Measurements from ENCODE around the gene ADCY10. TPM values are rescaled to one million over a fixed set of nuclear protein-coding genes. Genes with fewer than 3 reads are reported as not detected.
A peak's percentile ranks its signal among the peaks of the same experiment; 100 is the strongest.

Gene ADCY10
- total and polyA plus RNA-seq, 2 of the 4 experiments (the other 2 are of a cell fraction), result under 0.01 to 0.03 TPM

- H3K36me3 ChIP-seq (ENCODE audit: control insufficient read depth, insufficient read depth, low read length), result peaks cover 11% of the 10 kb centered on the region
- POLR2A ChIA-PET (ENCODE audit: unreplicated experiment), result no interaction called here
- BruUV-seq (replicated peaks), result no TSS peak
These were observed 136.7 kb downstream of the ADCY10 start for GRCh38 chr1:167777269-167777650.

More at GRCh38 chr1:167777269-167777650, 136.7 kb downstream of the ADCY10 start:
- DNase-seq (no peak), ATAC-seq (ENCODE audit: low read depth) (no peak)
- Histone ChIP-seq H3K9me1 (ENCODE audit: insufficient read depth, low read length) (peaks cover 9% of the 10 kb centered on the region; the same call in 1 of the 2 replicates), H4K5ac (ENCODE audit: low read depth, low read length) (no peak overlapping the region), H3K27ac (ENCODE audit: insufficient read depth, low read length) (no peak overlapping the region), H4K8ac (ENCODE audit: low read depth in 2 of 2, low read length in 2 of 2) (no peak overlapping the region), H3K4me2 (ENCODE audit: low read depth, low read length) (no peak overlapping the region), H2AFZ (replicated peaks; ENCODE audit: low read length, poor library complexity) (no peak overlapping the region), H3K4ac (ENCODE audit: low read depth, low read length) (peak overlapping the region; percentile 57), H3K4me1 (ENCODE audit: control insufficient read depth, insufficient read depth, low read length) (peaks cover 8% of the 10 kb centered on the region), H3K9me3 (ENCODE audit: control insufficient read depth, insufficient read depth, low read length) (no peaks in the 10 kb centered on the region), H2BK15ac (ENCODE audit: low read depth, low read length) (0 out of 3 replicates have a peak overlapping the region, but pooled peaks have one; percentile 23), H2AK9ac (replicated peaks; ENCODE audit: low read depth, low read length, poor library complexity) (no peak overlapping the region), H4K20me1 (ENCODE audit: insufficient read depth, low read length) (peaks cover 13% of the 10 kb centered on the region; the same call in 1 of the 2 replicates), H3K23ac (ENCODE audit: low read depth, low read length) (no peak overlapping the region), H2AK5ac (ENCODE audit: low read depth, low read length) (0 out of 2 replicates have a peak overlapping the region, but pooled peaks have one; percentile 64), H2BK20ac (ENCODE audit: low read depth, low read length) (no peak overlapping the region), H3K4me3 (ENCODE audit: insufficient read depth, low read depth, low read length) (no peak overlapping the region), H3K18ac (ENCODE audit: low read depth, low read length) (no peak overlapping the region), H3K27me3 (ENCODE audit: control insufficient read depth, insufficient read depth, low read length) (no peaks in the 10 kb centered on the region), H2BK5ac (ENCODE audit: low read depth, low read length, poor library complexity, severe bottlenecking) (no peak overlapping the region), H2BK120ac (ENCODE audit: low read depth, low read length) (no peak overlapping the region), H3K9ac (ENCODE audit: low read depth, low read length) (no peak overlapping the region), H4K91ac (ENCODE audit: insufficient read depth, low read depth, low read length) (no peak overlapping the region), H3K14ac (replicated peaks; ENCODE audit: low read depth, low read length) (no peak overlapping the region), H3K56ac (ENCODE audit: extremely low read depth, insufficient read depth, low read length) (no peak overlapping the region), H3K79me1 (ENCODE audit: low read depth in 1 of 2, low read length in 2 of 2) (peaks cover 19 to 39% of the 10 kb centered on the region in 2 experiments)
- WGBS, 2 experiments (ENCODE audit: extremely low coverage in 2 of 2, insufficient read length in 1 of 2), result 95% methylated on average over 3 of the region's 5 CpGs; no CpG with 5 or more reads in 1 of the 2 experiments
- in situ Hi-C loops (cut with MboI; ENCODE audit: low sequenced_read_pairs), result no loop called here
- TF ChIP-seq FOS (IDR thresholded peaks at IDR 0.05; ENCODE audit: low read depth, low read length), result no peak
- dilution Hi-C loops (cut with HindIII; ENCODE audit: low sequenced_read_pairs, unreplicated experiment), result no loop called here
- CTCF ChIA-PET, result no interaction called here
- intact Hi-C loops (cut with micrococcal nuclease), result loop anchor here (5.0 kb wide), 1 partner anchor 50 kb away; no protein-coding TSS in a partner anchor

Data from IMR-90 (cell line).